Muscle of arm (tissue), 12 donors: ENCODE results near the gene DPM2. TPM values are rescaled to one million over a fixed set of nuclear protein-coding genes. Genes with fewer than 3 reads are reported as not detected.

Source experiments
- DNase-seq: peaks from one replicate; pipeline ENCODE4 v3.0.0-alpha.2; 2013
- polyA plus RNA-seq, 12 donors: library from polyadenylated mRNA; unstranded; fragments of 120-200 nt; gene quantifications; one replicate each; pipeline ENCODE4 v1.2.1, GENCODE V29; 2013; ENCODE audit not compliant: insufficient read length in 12 of 12

DPM2 gene
- polyA plus RNA-seq, 12 donors: 16.0 to 28.7 (median 20.7) TPM; not detected in 1

DNA sequence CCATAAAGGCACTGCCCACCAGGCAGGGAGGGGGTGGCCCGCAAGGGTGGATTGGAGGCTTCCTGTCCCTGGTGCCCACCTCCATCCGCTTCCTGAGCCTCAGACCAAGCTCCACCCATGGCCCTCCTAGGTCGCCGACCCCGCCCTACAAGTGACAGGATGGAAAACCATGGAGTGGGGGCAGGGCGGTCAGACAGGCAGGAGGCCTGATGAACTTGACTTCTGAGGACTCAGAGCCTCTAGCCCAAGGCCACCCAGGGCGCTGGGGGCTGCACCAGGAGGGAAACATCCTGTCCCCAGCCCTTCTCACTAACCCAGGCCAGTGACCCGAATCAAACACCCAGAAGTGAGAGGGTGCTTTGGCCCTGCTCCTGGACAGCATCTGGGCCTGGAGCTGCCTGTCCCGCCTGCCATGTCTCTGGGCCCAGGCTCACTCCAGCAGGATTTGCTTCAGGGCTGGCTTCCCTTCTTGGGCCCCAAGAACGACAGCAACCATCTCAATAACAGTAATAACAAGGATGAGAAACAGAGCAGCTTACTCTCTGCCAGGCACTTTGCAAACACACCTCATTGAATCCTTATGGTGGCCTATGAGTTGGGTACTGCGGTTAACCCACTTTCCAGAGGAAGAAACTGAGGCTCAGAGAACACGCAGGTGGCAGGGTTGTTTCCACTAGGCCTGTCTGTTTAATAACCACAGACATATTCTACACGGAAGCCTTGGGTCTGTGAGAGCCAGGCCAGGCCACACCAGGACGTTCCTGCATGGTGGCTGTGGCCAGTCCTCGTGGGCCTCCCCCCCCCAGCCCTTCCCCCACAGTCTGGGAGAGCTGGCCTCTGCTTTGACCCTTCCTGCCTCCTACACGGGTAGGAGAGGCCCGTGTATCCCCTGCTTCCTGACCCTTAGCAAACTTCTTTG, 33.8 kb downstream of the DPM2 start:
- no peak for DNase-seq

DNA sequence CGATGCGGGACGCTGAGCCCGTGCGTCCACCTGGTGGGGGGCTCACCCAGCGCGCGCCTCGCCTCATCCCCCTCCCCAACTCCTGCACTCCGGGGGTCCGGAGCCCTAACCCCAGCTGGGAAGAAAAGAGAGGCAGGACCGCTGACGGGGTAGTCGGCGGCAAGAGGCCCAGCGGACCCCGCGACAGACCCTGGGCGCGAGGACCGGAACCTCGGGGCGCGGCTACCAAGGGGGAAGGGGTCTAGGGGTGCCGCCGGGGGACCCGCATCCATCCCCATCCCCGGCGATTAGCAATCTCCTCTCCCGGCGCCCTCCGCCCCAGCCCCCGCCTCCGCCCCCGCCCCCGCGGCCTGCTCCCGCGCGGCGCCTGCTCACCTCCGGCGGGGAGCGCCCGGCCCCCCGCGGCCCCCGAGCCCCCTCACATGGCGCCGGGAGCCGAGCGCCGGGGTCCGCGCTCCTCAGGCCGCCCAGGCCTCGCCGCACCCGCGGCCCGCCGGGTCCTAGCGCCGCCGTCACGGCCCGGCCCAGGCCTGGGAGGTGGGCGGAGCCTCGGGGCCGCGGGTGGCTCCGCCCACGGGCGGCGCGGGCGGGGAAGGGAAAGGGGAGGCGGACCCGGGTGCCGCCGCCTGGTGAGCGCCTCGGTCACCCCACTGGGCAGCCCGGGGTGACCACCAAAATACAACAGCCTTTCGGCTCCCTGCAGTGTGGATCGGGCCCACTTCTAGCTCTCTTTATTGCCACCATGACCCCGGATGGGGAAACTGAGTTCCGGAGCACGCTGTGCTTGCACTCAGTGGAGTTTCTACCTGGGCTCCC, 38.3 kb downstream of the DPM2 start, which contains the start of gene ST6GALNAC6:
Gene ST6GALNAC6 (minus strand): TSS at position 476 of the 816 bp plus-strand sequence. CDS start 1,622 bp downstream, outside the sequence.
- DNase-seq: no peak

DNA sequence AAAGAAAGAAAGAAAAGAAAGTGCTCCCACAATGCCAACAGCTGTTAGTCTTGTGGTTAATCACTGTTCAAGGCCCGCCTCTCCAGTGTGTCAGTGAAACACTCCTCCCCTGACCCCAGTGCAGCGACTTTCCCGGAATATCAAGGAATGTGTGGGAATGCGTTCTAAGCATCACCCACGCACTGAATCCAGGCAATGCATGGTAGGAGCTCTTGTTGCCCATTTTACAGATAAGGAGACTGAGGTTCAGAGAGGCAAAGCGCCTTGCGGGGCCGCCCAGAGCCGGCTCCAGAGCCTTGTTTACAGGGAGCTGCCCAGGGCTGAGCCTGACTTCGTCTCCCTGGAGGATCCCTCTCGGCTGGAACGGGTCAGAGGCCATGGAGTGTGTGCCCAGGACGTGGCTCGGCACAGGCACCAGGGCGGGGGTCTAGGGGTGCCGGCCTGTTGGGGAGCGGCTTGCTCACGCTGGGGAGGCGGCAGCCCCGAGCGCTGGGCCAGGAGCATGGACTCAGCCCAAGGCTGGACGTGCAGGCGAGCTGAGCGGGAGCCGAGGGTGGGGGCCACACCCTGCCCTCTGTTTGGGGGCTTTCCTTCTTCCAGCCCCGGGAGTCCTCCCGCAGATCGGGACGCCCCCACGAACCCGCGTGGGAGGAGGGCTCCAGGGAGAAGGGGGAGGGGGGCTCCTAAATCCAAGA, 39.1 kb downstream of the DPM2 start:
- DNase-seq: no peak

DNA sequence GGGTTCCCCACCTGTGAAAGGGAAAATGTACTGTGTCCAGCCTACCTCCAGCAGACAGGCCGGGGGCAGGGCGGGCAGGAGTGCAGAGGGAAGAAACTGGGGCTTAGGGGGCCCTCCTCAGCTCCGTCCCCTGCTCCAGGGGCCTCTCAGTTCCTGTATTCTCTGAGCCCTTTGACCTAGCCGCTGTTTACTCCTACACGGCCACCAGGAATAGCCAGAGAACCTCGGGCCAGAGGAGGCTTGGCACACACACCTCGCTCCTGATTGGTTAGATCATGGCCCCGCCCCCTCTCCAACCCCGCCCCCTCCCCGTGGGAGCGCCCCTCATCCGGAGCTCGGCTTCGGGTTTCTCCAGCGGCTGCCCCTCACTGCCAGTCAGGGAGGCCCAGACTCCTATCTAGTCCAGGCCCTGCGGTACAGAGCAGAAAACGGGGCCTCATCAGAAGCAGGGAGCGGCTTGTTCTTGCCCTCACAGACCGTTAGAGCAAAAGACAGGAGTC, 40.4 kb downstream of the DPM2 start:
- no peak for DNase-seq

DNA sequence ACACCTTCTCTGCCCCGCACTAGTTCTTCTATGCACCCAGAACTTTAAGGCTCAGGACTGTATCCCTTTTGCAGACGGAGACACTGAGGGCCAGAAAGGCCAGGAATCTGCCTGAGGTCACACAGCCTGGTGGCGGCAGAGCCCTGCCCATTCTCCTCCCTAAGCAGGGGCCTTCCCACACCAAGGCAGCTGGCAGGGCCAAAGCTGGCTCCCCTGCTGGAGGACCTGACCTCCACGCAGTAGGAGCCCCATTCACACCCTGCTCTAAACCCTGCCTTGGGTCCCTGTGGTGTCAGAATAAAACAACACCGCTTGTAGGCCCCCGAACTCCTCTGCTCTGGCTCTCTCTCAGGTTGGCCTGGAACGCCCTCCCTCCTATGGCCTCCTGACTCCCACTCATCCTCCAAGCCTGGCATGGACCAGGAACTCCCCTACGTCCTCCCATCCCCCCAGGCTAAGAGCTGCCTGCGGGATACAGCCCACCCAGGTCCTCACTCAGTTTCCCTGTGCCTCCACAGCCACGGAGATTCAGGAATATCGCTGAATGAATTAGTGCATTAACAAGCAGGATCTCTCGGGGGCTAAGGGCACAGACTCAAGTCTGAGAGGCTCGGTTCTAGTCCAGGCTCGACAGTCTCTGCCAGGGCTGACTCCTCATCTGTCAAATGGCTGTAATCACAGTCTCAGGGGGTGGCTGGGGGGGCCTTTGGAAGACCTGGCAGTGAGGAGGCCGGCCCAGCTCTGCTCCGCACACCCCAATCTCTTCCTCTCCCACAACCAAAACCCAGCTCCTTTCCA, 41.1 kb downstream of the DPM2 start:
- no peak for DNase-seq

DNA sequence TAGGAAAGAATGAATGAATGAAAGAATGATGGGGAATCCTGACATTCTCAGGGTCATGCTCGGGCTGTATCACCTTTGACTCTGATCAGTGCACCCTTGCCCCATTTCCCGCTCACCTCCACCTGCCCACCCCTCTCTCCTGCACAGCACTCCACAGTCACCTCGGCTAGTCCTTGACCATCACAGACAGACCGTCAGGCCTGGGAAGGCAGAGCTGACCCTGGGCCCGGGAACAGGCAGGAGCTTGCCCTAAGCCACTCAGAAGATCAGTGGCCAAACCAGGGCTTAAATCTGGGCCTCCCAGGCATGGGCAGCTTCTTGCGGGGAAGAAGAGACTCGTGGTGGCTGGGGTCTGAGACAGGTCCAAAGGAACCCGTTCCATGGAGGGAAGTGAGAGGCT, 41.8 kb downstream of the DPM2 start:
- DNase-seq: no peak

DNA sequence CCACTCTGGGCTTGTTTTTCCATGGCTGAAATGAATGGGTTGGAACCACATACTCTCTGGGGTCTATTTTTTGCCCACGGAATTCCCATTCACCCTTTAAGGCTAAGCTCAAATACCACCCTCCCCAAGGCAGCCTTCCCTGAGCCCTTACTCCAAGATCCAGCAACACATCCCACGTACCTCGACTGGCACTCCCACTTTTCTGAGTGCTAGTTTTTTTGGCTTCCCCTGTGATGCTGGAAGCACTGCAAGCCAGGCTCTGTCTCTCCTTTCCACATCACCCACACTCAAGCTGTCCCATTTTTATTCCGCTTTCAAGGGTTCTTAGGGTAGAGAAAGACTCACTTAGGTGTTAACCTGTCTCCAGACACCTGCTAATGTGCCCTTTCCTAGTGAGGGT, 44.3 kb downstream of the DPM2 start:
- no peak for DNase-seq

DNA sequence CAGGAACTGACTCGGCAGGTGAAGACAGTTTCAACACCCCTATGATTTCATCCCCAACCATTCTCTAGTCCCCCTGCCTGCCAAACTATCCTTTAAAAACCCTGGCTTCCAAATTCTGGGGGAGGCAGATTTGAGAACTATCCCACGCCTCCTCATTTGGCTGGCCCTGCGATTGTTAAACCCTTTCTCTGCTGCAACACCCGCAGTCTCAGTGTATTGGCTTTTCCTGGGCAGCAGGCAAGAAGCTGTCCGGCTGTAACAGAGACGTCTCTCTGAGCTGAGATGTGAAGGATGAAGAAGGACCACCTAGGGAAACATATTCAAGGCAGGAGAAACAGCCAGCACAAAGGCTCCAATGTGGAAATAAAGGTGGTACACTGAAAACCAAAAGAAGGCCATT, 44.8 kb downstream of the DPM2 start:
- DNase-seq: no peak

DNA sequence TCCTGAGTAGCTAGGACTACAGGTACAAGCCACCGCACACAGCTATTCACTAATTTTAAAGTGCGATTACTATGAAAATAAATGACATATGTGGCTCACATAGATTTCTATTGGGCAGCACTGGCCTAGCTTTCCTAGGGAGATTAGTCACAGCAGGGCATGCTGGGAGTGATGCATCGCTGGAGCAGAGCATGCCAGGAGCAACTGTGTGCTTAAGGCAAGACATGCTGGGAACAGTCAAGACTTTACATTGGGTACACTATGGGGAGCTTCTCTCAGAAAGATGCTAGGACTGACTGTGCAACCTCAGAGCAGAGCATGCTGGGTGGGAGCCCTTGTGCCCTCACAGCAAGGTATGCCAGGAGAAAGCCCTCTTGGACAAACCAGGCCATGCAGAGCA, 47.6 kb downstream of the DPM2 start:
- DNase-seq: no peak

DNA sequence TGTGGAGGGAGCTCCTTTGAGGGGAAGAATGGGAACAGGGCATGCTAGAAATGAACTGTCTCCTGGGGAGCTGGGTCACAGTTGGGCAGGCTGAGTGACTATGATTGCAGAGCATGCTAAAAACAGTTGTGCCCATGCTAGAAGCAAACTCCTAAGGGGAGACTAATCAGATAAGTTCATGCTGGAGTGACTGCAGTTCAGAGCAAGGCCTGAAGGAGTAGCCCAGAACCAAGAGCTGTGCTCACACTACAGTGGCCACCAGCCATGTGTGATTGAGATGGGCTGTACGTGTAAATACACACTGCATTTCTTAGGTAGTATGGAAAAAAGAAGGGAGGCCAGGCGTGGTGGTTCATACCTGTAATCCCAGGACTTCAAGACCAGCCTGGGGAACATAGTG, 49.9 kb downstream of the DPM2 start:
- DNase-seq: no peak

DNA sequence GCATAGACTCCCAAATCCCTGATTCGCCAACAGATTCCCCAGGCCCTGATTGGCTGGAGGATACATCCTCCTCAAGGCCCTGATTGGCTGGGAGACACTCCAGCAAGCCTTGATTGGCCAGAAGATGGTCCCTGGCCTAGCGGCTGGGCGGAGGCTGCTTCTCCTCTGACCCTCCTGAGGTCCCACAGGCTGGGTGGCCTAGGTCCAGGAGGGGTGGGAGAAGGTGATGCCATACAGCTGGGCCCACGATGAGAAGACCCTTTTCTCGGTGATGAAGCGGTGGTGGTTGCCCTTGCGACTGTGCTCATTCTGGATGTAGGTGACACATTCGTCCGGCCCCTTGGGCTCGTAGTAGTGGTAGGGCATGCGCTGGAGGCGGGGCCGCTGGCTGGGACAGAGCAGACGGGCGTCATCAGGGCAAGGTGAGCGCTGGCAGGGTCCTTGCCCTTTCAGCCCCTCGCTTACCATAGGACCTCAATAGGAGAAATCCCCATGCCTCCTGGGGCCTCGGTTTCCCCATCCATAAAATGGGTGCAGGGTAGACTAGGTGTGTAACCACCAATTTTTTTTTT, 51.2 kb downstream of the DPM2 start:
- DNase-seq: no peak

DNA sequence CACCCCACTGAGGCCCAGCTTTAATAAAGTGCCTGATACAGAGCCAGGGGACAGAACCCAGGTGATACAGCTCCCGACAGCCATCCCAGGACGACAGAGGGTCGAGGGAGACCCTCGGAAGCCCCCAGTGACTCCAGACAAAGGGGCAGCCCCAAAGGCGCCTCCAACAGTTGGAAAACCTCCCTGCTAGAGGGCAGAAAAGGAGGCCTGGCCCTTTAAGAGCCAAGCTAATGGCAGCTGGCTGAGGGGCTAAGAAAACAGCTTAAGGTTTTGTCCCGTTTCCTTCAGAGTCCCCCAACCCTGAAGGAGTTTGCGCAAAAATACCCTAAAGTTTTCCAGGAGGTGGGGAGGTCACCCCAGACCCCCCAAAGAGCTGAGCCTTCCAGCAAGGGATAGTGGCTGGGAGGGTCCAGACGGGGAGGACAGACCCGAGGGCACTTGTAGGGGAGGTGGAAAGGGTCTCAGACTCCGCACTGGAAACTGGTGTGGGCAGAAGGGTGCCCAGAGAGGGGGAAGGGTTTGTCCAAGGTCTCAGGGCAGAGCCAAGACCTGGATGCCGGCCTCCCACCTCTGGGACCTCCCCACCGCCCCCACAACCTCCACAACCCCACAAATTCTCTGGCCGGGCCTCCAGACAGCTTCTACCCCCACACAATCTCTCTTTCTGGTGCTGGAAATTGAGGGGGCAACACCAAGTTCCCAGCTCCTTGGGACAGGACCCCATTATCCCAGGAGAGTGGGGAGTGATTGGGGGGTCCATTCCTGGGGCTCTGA, 52.0 kb downstream of the DPM2 start:
- no peak for DNase-seq

Other genes with a start within 250 kb of the DPM2 start
- 1 to 10 TPM in 7 of 12 donors, under 1 TPM in 3, not detected in 2; 0.84 to 1.7 (median 1.0) TPM for gene CFAP157, start 230.9 kb downstream of the DPM2 start, polyA plus RNA-seq
- 1 to 10 TPM in 10 of 12 donors, not detected in 2; 4.0 to 8.8 (median 5.3) TPM for gene PTRH1, start 222.2 kb downstream of the DPM2 start, polyA plus RNA-seq
- gene TTC16, start 221.8 kb downstream of the DPM2 start, polyA plus RNA-seq: under 1 TPM in 5 of 12 donors, not detected in 7; 0.03 to 0.17 (median 0.05) TPM
- 10 to 100 TPM in 1 of 12 donors, 1 to 10 TPM in 10, not detected in 1; 4.7 to 16.6 (median 7.0) TPM for gene TOR2A, start 202.6 kb downstream of the DPM2 start, polyA plus RNA-seq
- gene SH2D3C, start 159.2 kb downstream of the DPM2 start, polyA plus RNA-seq: 10 to 100 TPM in 11 of 12 donors, not detected in 1; 13.5 to 40.7 (median 17.1) TPM
- gene CDK9, start 151.8 kb downstream of the DPM2 start, polyA plus RNA-seq: 10 to 100 TPM in 11 of 12 donors, not detected in 1; 29.1 to 50.2 (median 38.6) TPM
- gene FPGS, start 135.0 kb downstream of the DPM2 start, polyA plus RNA-seq: 10 to 100 TPM in 11 of 12 donors, not detected in 1; 32.7 to 60.9 (median 37.7) TPM
- 10 to 100 TPM in 11 of 12 donors, not detected in 1; 42.2 to 65.8 (median 47.4) TPM for gene ENG, start 83.2 kb downstream of the DPM2 start, polyA plus RNA-seq
- 1,000 to 10,000 TPM in 5 of 12 donors, 100 to 1,000 TPM in 7; 441 to 7,878 (median 918) TPM for gene AK1, start 60.2 kb downstream of the DPM2 start, polyA plus RNA-seq
- gene ST6GALNAC6, start 38.3 kb downstream of the DPM2 start, polyA plus RNA-seq: 10 to 100 TPM in 11 of 12 donors, not detected in 1; 37.0 to 62.6 (median 51.5) TPM
- gene ST6GALNAC4, start 20.8 kb downstream of the DPM2 start, polyA plus RNA-seq: 10 to 100 TPM in 11 of 12 donors, not detected in 1; 20.8 to 50.5 (median 32.7) TPM
- gene PIP5KL1, start 7.1 kb downstream of the DPM2 start, polyA plus RNA-seq: 1 to 10 TPM in 9 of 12 donors, under 1 TPM in 1, not detected in 2; 0.83 to 4.1 (median 2.4) TPM
- 10 to 100 TPM in 11 of 12 donors, not detected in 1; 12.7 to 37.2 (median 14.9) TPM for gene EEIG1, start 43.1 kb upstream of the DPM2 start, polyA plus RNA-seq
- 10 to 100 TPM in 1 of 12 donors, 1 to 10 TPM in 10, not detected in 1; 6.5 to 21.2 (median 8.0) TPM for gene NAIF1, start 129.5 kb upstream of the DPM2 start, polyA plus RNA-seq
- gene SLC25A25, start 130.4 kb upstream of the DPM2 start, polyA plus RNA-seq: 10 to 100 TPM in 11 of 12 donors, not detected in 1; 10.8 to 15.3 (median 11.6) TPM
- gene PTGES2, start 189.9 kb upstream of the DPM2 start, polyA plus RNA-seq: 10 to 100 TPM in 11 of 12 donors, not detected in 1; 24.4 to 37.2 (median 33.4) TPM
- gene LCN2, start 211.6 kb upstream of the DPM2 start, polyA plus RNA-seq: 1 to 10 TPM in 1 of 12 donors, under 1 TPM in 7, not detected in 4; 0.31 to 6.2 (median 0.70) TPM
- gene BBLN, start 222.4 kb upstream of the DPM2 start, polyA plus RNA-seq: 10 to 100 TPM in 11 of 12 donors, not detected in 1; 16.6 to 61.6 (median 22.2) TPM